Neural crest cell (in vitro differentiated cells): ENCODE data around the gene BMP4. TPM values are rescaled to one million over a fixed set of nuclear protein-coding genes. Genes with fewer than 3 reads are reported as not detected.

Experiments used
- DNase-seq: peaks from one replicate; pipeline ENCODE4 v3.0.0; 2021; ENCODE audit warnings: low read depth, mixed read lengths, low spot score
- H3K27ac Mint-ChIP-seq: one replicate; pipeline ENCODE4 v1.8.0; 2021; ENCODE audit warnings: mild to moderate bottlenecking, mixed read lengths; ENCODE audit not compliant: unreplicated experiment
- H3K27me3 Mint-ChIP-seq: 2 replicates; pipeline ENCODE4 v1.8.0; 2021; ENCODE audit warnings: low read depth, mild to moderate bottlenecking, mixed read lengths
- H3K36me3 Mint-ChIP-seq: 2 replicates; pipeline ENCODE4 v1.8.0; 2021; ENCODE audit warnings: low read depth, mild to moderate bottlenecking, mixed read lengths
- H3K4me1 Mint-ChIP-seq: 2 replicates; pipeline ENCODE4 v1.8.0; 2021; ENCODE audit warnings: mixed read lengths
- H3K4me3 Mint-ChIP-seq: one replicate; pipeline ENCODE4 v1.8.0; 2021; ENCODE audit warnings: mild to moderate bottlenecking, mixed read lengths
- H3K9me3 Mint-ChIP-seq: 2 replicates; pipeline ENCODE4 v1.8.0; 2021; ENCODE audit warnings: mixed read lengths
- CTCF ChIP-seq: fragments of 200-600 bp; sonication (generic); conservative IDR thresholded peaks from 2 replicates; pipeline ENCODE4 v1.5.0; 2021; ENCODE audit warnings: antibody characterized with exemption, mild to moderate bottlenecking
- total RNA-seq: library from RNA; stranded (reverse); gene quantifications from 2 replicates; pipeline ENCODE4 v1.2.1, GENCODE V29; 2021

Gene BMP4
- total RNA-seq, 1 donor from 2014 or later: 1.1 TPM

GRCh38 chr14:53916239-53916638 lies 40.4 kb downstream of the BMP4 start:
- Mint-ChIP-seq H3K4me3 (no peak overlapping the region), H3K36me3 (no peaks in the 10 kb centered on the region), H3K4me1 (no peaks in the 10 kb centered on the region), H3K27ac (no peak overlapping the region), H3K9me3 (no peaks in the 10 kb centered on the region), H3K27me3 (no peaks in the 10 kb centered on the region)
- TF ChIP-seq CTCF: no peak
- DNase-seq: no peak

DNA sequence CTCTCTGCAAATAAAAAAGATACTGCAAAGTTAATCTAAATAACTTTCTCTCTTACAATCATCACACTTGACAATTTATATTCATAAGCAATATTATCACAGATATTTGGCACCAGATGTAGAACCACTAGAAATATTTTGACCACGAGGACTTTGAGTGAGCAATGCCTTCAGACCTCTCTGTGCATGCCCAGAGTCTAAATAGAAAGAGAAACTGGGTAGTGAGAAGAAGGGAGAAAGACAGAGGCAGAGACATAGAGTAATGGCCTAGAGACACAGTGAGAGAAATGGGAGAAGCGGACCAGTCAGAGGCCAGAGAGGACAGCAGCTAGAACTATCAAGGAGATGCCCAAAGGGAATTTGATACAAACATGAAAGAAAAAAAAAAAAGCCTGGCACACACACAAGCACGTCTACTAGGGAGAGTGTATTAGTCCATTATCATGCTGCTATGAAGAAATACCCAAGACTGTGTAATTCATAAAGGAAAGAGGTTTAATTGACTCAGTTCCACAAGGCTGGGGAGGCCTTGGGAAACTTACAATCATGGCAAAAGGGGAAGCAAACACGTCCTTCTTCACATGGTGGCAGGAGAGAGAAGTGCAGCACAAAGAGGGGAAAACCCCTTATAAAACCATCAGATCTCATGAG lies 41.1 kb downstream of the BMP4 start:
- DNase-seq: no peak
- H3K27me3 Mint-ChIP-seq: no peaks in the 10 kb centered on the region
- no peaks in the 10 kb centered on the region for H3K4me1 Mint-ChIP-seq
- TF ChIP-seq CTCF: no peak
- no peaks in the 10 kb centered on the region for H3K9me3 Mint-ChIP-seq
- H3K36me3 Mint-ChIP-seq: no peaks in the 10 kb centered on the region
- H3K4me3 Mint-ChIP-seq: no peak overlapping the region
- H3K27ac Mint-ChIP-seq: no peak overlapping the region

DNA sequence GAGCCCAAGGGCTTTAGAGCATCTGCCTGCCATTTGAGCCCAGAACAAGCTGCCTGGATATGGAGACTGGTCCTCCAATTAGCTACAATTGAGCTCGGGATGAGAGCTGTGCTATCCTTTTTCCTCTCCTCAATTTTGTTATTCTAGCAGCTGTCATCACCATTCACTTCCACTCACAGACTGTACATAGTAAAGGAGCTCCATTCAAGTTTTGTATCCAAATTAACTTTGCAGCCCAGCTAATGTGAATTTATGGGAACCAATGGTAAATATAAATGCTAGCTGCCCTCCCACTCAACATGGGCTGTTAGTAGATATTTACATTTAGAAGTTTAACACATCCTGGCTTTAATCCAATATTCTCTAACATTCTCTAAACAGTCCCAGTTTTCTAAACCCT lies 44.6 kb downstream of the BMP4 start:
- TF ChIP-seq CTCF: no peak
- Mint-ChIP-seq H3K27ac (no peak overlapping the region), H3K9me3 (peaks cover 5% of the 10 kb centered on the region), H3K4me3 (no peak overlapping the region), H3K36me3 (no peaks in the 10 kb centered on the region), H3K27me3 (peaks cover 2% of the 10 kb centered on the region), H3K4me1 (no peaks in the 10 kb centered on the region)
- no peak for DNase-seq

GRCh38 chr14:53908416-53908815 lies 48.2 kb downstream of the BMP4 start:
- H3K27ac Mint-ChIP-seq: no peak overlapping the region

DNA sequence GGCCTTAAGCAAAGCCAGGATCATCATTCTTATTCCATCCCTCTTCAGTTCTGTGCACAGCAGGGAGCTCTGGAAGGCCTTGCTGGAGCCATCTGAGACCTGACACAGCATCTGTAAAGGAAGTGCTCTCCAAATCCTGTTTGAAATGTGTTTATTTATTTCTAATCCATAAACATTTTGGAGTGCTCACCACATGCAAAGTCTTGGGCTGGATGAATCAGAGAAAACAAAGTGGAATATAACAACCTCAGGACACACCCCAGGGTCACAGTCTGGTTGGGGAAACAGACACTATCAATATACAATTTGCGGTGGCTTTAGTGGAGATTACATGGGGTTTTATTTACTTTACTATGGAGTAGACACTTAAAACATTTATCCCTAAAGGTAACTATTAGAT lies 54.3 kb downstream of the BMP4 start:
- no peak for TF ChIP-seq CTCF
- no peaks in the 10 kb centered on the region for H3K4me1 Mint-ChIP-seq
- H3K27me3 Mint-ChIP-seq: peaks cover 3% of the 10 kb centered on the region
- no peak overlapping the region for H3K4me3 Mint-ChIP-seq
- H3K27ac Mint-ChIP-seq: no peak overlapping the region
- no peak for DNase-seq
- H3K9me3 Mint-ChIP-seq: peaks cover 5% of the 10 kb centered on the region
- peaks cover 5% of the 10 kb centered on the region for H3K36me3 Mint-ChIP-seq

More at GRCh38 chr14:53908416-53908815, 48.2 kb downstream of the BMP4 start:
- H3K27me3 Mint-ChIP-seq: peaks cover 5% of the 10 kb centered on the region
- peaks cover 5% of the 10 kb centered on the region for H3K36me3 Mint-ChIP-seq
- H3K9me3 Mint-ChIP-seq: peaks cover 10% of the 10 kb centered on the region
- H3K4me3 Mint-ChIP-seq: no peak overlapping the region
- no peak for DNase-seq
- H3K4me1 Mint-ChIP-seq: no peaks in the 10 kb centered on the region
- no peak for TF ChIP-seq CTCF
